Transverse colon (tissue), 4 donors: ENCODE results near the gene SH3RF1.
A peak's percentile ranks its signal among the peaks of the same experiment; 100 is the strongest.

Experiments used
- EP300 ChIP-seq: sonication (generic); formaldehyde crosslinking; IDR thresholded peaks from one replicate; pipeline ENCODE4 v1.6.1; 2017; ENCODE audit warnings: antibody characterized with exemption, low read depth
- POLR2A ChIP-seq: fragments of 450-650 bp; IDR thresholded peaks from one replicate; pipeline ENCODE4 v1.6.1; 2016; ENCODE audit warnings: antibody characterized with exemption, mild to moderate bottlenecking, moderate library complexity
- POLR2AphosphoS5 ChIP-seq, 3 donors: sonication (generic); formaldehyde crosslinking; IDR thresholded peaks; one replicate each; pipeline ENCODE4 v1.6.1; 2016; ENCODE audit warnings: antibody characterized with exemption in 3 of 3
- TF ChIP-seq, protein P1 (sequence below), 5 experiments: fragments of 200-600 bp in 3 of 5; fragments of 450-650 bp in 2 of 5; sonication (generic) in 3 of 5; IDR thresholded peaks; 1 replicate in 2 of 5; 2 replicates in 3 of 5; pipeline ENCODE4 v1.5.1; 2016 to 2017; ENCODE audit warnings: antibody characterized with exemption in 5 of 5, inconsistent platforms in 3 of 5, mild to moderate bottlenecking in 2 of 5, moderate library complexity in 1 of 5

DNA sequence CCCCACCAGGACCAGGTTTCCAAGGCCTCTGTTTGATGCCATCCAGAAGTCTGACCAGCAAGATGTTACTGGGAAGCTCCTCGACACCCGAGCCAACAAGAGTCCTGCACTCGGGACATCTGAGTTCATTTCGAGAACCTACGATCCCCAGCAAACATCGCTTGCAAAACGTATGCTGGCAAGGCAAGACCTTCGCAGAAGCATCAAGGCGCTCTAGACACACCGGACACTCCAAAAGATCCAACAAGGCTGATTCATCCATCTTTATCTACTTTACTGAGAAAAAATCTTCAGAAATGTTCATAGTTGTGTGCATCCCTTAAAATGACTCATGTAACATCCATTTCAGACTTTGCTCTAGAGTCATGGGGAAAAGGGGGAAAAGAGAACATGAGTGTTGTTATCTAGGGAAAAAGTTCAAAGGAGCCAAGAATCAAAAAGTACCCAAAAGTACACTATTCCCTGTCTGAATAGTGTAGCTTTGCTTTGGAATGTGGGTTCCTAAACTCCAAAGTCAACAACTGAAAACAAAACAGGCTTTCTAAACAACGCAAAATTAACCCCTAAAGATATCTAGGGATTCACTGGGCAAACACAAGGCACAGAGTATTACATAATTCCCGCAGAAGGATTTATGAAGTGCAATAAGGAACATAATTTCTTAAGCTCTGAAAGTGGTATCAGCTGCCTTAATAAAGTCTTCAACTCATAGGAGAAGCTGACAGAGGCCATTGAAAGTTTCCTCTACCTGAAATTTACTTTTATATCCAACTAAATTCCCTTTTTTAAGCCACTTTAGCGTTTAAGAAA lies 1.6 kb downstream of the SH3RF1 start:
- no peak for TF ChIP-seq EP300
- TF ChIP-seq, protein P1, sequence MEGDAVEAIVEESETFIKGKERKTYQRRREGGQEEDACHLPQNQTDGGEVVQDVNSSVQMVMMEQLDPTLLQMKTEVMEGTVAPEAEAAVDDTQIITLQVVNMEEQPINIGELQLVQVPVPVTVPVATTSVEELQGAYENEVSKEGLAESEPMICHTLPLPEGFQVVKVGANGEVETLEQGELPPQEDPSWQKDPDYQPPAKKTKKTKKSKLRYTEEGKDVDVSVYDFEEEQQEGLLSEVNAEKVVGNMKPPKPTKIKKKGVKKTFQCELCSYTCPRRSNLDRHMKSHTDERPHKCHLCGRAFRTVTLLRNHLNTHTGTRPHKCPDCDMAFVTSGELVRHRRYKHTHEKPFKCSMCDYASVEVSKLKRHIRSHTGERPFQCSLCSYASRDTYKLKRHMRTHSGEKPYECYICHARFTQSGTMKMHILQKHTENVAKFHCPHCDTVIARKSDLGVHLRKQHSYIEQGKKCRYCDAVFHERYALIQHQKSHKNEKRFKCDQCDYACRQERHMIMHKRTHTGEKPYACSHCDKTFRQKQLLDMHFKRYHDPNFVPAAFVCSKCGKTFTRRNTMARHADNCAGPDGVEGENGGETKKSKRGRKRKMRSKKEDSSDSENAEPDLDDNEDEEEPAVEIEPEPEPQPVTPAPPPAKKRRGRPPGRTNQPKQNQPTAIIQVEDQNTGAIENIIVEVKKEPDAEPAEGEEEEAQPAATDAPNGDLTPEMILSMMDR (IDR thresholded peaks at IDR 0.05) = no peak
- TF ChIP-seq POLR2A = peak; percentile 65
- TF ChIP-seq POLR2AphosphoS5 (IDR thresholded peaks at IDR 0.05) = peak in 2 of 3 donors; percentile 51 to 83
